ENCODE results near the gene GPR142. TPM values are rescaled to one million over a fixed set of nuclear protein-coding genes. Genes with fewer than 3 reads are reported as not detected.

Gene GPR142
- total and polyA plus RNA-seq, 10 of the 15 experiments (the other 5 are each of a cell fraction or from before 2014, with no cell fraction given) = not detected

GRCh38 chr17:74380086-74380958, 13.0 kb downstream of the GPR142 start (continued):
- no peak for TF ChIP-seq PBX3 (IDR thresholded peaks at IDR 0.05; ENCODE audit: insufficient replicate concordance, low read depth, low read length)

GRCh38 chr17:74380959-74381808, 13.9 kb downstream of the GPR142 start:
- H3K4me2 ChIP-seq (ENCODE audit: control insufficient read depth, insufficient read depth) = no peak overlapping the region
- H2AFZ ChIP-seq (ENCODE audit: control insufficient read depth, low read depth, low read length) = no peak overlapping the region
- H3K27me3 ChIP-seq (replicated peaks in 1 of 2; ENCODE audit: control insufficient read depth in 2 of 2, insufficient read depth in 2 of 2, low read length in 1 of 2) = no peaks in the 10 kb centered on the region
- no peaks in the 10 kb centered on the region for H3K79me2 ChIP-seq (ENCODE audit: control insufficient read depth, insufficient read depth, low read length)
- FAIRE-seq = no peak
- H3K27ac ChIP-seq (ENCODE audit: control insufficient read depth, insufficient read depth) = no peak overlapping the region
- no peak overlapping the region for H3K4me3 ChIP-seq
- no peaks in the 10 kb centered on the region for H3K4me1 ChIP-seq (ENCODE audit: control insufficient read depth, insufficient read depth, low read length)
- no peaks in the 10 kb centered on the region for H3K36me3 ChIP-seq (ENCODE audit: control insufficient read depth in 2 of 2, insufficient read depth in 2 of 2, low read length in 1 of 2)
- 60% methylated on average over 15 of the region's 15 CpGs for WGBS (ENCODE audit: insufficient coverage, insufficient replicate concordance, low lambda C conversion rate, missing lambda C conversion rate)
- ChIA-PET RAD21 (ENCODE audit: unreplicated experiment) (interaction anchor here (0.6 to 3.8 kb wide), 9 partner anchors 10 to 395 kb away, joined by 3 to 45 read pairs (median 5); partner anchors contain the start of genes CD300LB and GPR142), SMC1A (ENCODE audit: uncharacterized antibody, unreplicated experiment) (interaction anchor here (1.3 to 4.5 kb wide), 11 partner anchors 12 to 150 kb away, joined by 3 to 39 read pairs (median 6); partner anchors contain the start of genes CD300LB and GPR142), CTCF (interaction anchor here (1.0 to 11.5 kb wide), 13 partner anchors 12 to 150 kb away, joined by 3 to 314 read pairs (median 8); partner anchors contain the start of genes CD300LB and GPR142), POLR2A (interaction anchor here (0.5 to 1.1 kb wide), 5 partner anchors 75 to 151 kb away, joined by 3 to 6 read pairs (median 3); no protein-coding TSS in a partner anchor)
- ATAC-seq = no peak
- H4K20me1 ChIP-seq (ENCODE audit: control insufficient read depth, insufficient read depth) = no peaks in the 10 kb centered on the region
- in situ Hi-C loops (cut with MboI) = no loop called here
- BruUV-seq (replicated peaks) = no TSS peak
- no peak for DNase-seq (ENCODE audit: low read depth, low spot score)
- intact Hi-C loops (cut with micrococcal nuclease; ENCODE audit: unreplicated experiment) = no loop called here
- H3K9me3 ChIP-seq (replicated peaks; ENCODE audit: control insufficient read depth, insufficient read depth, low read length) = no peaks in the 10 kb centered on the region
- no peak overlapping the region for H3K9ac ChIP-seq (ENCODE audit: control insufficient read depth, insufficient read depth, low read length)
- TF ChIP-seq RUNX3 (IDR thresholded peaks at IDR 0.05; ENCODE audit: low read length) (no peak), ATF3 (IDR thresholded peaks at IDR 0.05; ENCODE audit: borderline replicate concordance, extremely low read depth, low read depth, low read length) (no peak), PKNOX1 (IDR thresholded peaks at IDR 0.05) (no peak), MEF2B (IDR thresholded peaks at IDR 0.05; ENCODE audit: partially characterized antibody, poor library complexity, severe bottlenecking) (no peak), ATF7 (IDR thresholded peaks at IDR 0.05; ENCODE audit: low read depth) (no peak), MAX (IDR thresholded peaks at IDR 0.05; ENCODE audit: low read depth, low read length) (no peak), E2F8 (IDR thresholded peaks at IDR 0.05; ENCODE audit: low read depth, partially characterized antibody) (no peak)

Data from GM12878 (cell line).